Body of pancreas (tissue), 4 donors: Measurements from ENCODE around the gene LGR6. TPM values are rescaled to one million over a fixed set of nuclear protein-coding genes. Genes with fewer than 3 reads are reported as not detected.

ENCODE experiments used
- ATAC-seq: fragments of 150-250 bp; one replicate; pipeline ENCODE4 v1.9.1; 2016
- DNase-seq, 4 donors: peaks; one replicate each; pipeline ENCODE4 v3.0.0-alpha.2; 2019
- H3K27ac ChIP-seq, 4 donors: fragments of 200-600 bp; sonication (generic); 1 replicate in 3 of 4; 2 replicates in 1 of 4; pipeline versions ENCODE4 v1.5.1 to v1.6.1; 2016 to 2019; ENCODE audit warnings: mild to moderate bottlenecking in 1 of 4, mixed read lengths in 1 of 4, moderate library complexity in 1 of 4
- H3K27me3 ChIP-seq, 2 donors: fragments of 200-600 bp; sonication (generic); one replicate each; pipeline ENCODE4 v1.6.0; 2016; ENCODE audit warnings: mild to moderate bottlenecking in 1 of 2
- H3K36me3 ChIP-seq, 2 donors: fragments of 200-600 bp; sonication (generic); replicated peaks in 1 of 2; 2 replicates each; pipeline ENCODE4 v1.5.1; 2016; ENCODE audit warnings: low read depth in 2 of 2; ENCODE audit not compliant: insufficient read depth in 1 of 2
- H3K4me1 ChIP-seq: fragments of 200-600 bp; sonication (generic); one replicate; pipeline ENCODE4 v1.6.0; 2016
- H3K4me3 ChIP-seq, 2 donors: fragments of 200-600 bp; sonication (generic); 1 replicate in 1 of 2; 2 replicates in 1 of 2; pipeline ENCODE4 v1.5.1; 2016 to 2019
- H3K9me3 ChIP-seq, 3 donors: fragments of 200-600 bp; sonication (generic); 1 replicate in 2 of 3; 2 replicates in 1 of 3; pipeline ENCODE4 v1.5.1; 2016
- POLR2A ChIP-seq, 3 donors: fragments of 450-650 bp; IDR thresholded peaks; one replicate each; pipeline ENCODE4 v1.6.1; 2016; ENCODE audit warnings: antibody characterized with exemption in 3 of 3, mild to moderate bottlenecking in 2 of 3
- WGBS, 2 donors: methylation state at CpG; one replicate each; pipeline ENCODE4 v1.1.5; 2017; 5-methylcytosine and 5-hydroxymethylcytosine counted together
- intact Hi-C: fragments of 100-400 bp; cut with DNase I; formaldehyde crosslinking; loops from one replicate; pipeline ENCODE4 v1.15.1; 2023
- total RNA-seq, 2 donors: library from RNA; depleted of rRNA; stranded (reverse); fragments of >200 nt; gene quantifications; one replicate each; pipeline ENCODE4 v1.1.0, GENCODE V29; 2016
- TF ChIP-seq, protein P1 (sequence below), 7 experiments: fragments of 450-650 bp in 4 of 7; fragments of 200-600 bp in 3 of 7; sonication (generic) in 3 of 7; IDR thresholded peaks; one replicate each; pipeline ENCODE4 v1.5.1; 2016 to 2019; ENCODE audit warnings: antibody characterized with exemption in 7 of 7

LGR6 gene
- total RNA-seq, 2 donors from 2014 or later = 0.52 TPM; not detected in 1

DNA sequence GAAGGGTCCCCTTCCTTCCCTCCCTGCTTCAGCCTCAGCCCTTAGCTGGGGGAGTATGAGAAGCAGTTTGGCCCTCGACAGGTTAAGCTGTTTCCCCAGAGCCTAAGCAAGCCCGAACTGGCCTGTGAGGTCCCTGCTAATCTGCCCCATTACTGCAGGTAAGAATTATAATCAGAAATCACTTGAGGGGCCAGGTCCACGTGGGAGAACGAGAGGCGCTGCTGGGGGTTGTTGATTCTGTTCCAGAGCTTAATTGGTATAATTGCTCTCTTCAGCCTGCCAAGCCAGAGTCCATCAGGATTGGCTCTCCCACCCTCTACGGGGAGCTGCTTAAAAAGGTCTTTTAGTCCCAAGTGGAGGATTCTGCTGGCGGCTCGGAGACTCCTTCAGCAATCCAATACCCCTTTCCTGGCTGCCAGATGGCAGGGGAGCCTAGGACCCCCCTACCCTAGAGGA lies 77.3 kb downstream of the LGR6 start:
- 32 to 37% methylated on average over 7 to 8 of the region's 8 CpGs for WGBS, 2 donors
- H3K4me1 ChIP-seq = no peaks in the 10 kb centered on the region
- H3K27ac ChIP-seq = no peak overlapping the region
- no peaks in the 10 kb centered on the region for H3K27me3 ChIP-seq
- intact Hi-C loops = no loop called here
- TF ChIP-seq, protein P1, sequence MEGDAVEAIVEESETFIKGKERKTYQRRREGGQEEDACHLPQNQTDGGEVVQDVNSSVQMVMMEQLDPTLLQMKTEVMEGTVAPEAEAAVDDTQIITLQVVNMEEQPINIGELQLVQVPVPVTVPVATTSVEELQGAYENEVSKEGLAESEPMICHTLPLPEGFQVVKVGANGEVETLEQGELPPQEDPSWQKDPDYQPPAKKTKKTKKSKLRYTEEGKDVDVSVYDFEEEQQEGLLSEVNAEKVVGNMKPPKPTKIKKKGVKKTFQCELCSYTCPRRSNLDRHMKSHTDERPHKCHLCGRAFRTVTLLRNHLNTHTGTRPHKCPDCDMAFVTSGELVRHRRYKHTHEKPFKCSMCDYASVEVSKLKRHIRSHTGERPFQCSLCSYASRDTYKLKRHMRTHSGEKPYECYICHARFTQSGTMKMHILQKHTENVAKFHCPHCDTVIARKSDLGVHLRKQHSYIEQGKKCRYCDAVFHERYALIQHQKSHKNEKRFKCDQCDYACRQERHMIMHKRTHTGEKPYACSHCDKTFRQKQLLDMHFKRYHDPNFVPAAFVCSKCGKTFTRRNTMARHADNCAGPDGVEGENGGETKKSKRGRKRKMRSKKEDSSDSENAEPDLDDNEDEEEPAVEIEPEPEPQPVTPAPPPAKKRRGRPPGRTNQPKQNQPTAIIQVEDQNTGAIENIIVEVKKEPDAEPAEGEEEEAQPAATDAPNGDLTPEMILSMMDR (IDR thresholded peaks at IDR 0.05) = no peak
- TF ChIP-seq POLR2A (IDR thresholded peaks at IDR 0.05) = no peak
- DNase-seq (no peak), ATAC-seq (no peak)
- no peaks in the 10 kb centered on the region for H3K9me3 ChIP-seq
- H3K4me3 ChIP-seq = no peak overlapping the region
- no peaks in the 10 kb centered on the region for H3K36me3 ChIP-seq

DNA sequence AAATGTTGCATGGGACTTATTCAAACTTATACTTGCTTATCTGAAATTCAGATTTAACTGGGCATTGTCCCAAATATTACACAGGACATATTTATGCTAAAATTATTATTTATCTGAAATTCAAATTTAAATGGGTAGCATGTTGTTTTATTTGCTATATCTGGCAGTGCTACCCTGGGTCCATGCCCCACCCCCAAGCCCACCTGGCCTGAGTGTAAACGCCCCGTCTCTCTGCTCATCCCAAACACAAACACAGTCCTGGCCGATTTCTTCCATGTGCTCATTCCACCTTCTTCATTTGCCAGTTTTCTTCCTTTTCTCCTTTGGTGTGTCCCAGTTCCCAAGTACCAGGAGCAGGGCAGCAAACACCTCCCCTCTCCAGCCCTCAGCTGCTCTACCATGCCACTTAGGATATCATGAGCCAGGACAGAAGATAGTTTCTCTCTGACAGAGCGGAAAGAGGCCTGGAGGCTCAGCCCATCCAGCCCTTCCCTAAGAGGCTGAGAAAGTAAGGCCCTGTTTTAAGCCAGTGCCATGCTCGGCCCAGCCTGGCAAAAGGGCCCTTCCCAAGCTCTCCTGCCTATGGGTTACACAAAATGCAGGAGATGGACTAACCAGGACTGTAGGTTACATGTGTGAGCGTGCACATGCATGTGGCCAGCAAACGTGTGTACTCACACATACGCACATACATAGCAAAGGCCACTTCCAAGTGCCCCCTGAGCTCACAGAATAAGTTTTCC lies 78.7 kb downstream of the LGR6 start:
- DNase-seq (no peak), ATAC-seq (no peak)
- Histone ChIP-seq H3K36me3 (no peaks in the 10 kb centered on the region), H3K4me1 (no peaks in the 10 kb centered on the region), H3K9me3 (no peaks in the 10 kb centered on the region), H3K27me3 (no peaks in the 10 kb centered on the region), H3K27ac (no peak overlapping the region), H3K4me3 (no peak overlapping the region)
- TF ChIP-seq, protein P1 (IDR thresholded peaks at IDR 0.05) = no peak
- no peak for TF ChIP-seq POLR2A (IDR thresholded peaks at IDR 0.05)
- intact Hi-C loops = no loop called here
- WGBS, 2 donors = 73 to 76% methylated on average over 8 of the region's 8 CpGs

DNA sequence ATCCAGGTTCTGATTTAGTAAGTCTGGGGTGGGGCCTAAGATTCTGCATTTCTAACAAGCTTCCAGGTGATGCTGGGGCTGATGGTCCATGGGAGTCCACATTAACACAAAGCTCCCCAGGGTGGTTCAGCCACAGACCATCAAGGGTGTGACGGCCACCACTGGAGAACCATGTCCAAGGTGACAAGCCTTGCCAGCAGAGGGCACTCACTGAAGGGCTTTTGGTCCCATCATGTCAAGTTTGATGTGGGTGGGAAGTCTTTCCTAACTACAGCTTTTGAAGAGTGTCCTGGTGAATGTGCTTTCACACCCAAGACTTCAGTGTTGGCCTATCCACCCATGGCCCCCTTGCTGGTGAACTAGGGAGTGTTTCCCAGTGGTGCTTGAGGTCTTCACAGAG lies 81.0 kb downstream of the LGR6 start:
- no peaks in the 10 kb centered on the region for H3K4me1 ChIP-seq
- DNase-seq (peak in 1 of 4 donors; percentile 21), ATAC-seq (no peak)
- TF ChIP-seq, protein P1 (IDR thresholded peaks at IDR 0.05) = peak in 3 of 7 experiments; percentile 10 to 26 (median 16)
- no peak for TF ChIP-seq POLR2A (IDR thresholded peaks at IDR 0.05)
- H3K27me3 ChIP-seq = no peaks in the 10 kb centered on the region
- no peaks in the 10 kb centered on the region for H3K36me3 ChIP-seq
- H3K27ac ChIP-seq = no peak overlapping the region
- H3K9me3 ChIP-seq = no peaks in the 10 kb centered on the region
- intact Hi-C loops = no loop called here
- WGBS, 2 donors = 36% methylated on average over 1 of the region's 1 CpG; no CpG with 5 or more reads in 1 of the 2 donors
- no peak overlapping the region for H3K4me3 ChIP-seq

DNA sequence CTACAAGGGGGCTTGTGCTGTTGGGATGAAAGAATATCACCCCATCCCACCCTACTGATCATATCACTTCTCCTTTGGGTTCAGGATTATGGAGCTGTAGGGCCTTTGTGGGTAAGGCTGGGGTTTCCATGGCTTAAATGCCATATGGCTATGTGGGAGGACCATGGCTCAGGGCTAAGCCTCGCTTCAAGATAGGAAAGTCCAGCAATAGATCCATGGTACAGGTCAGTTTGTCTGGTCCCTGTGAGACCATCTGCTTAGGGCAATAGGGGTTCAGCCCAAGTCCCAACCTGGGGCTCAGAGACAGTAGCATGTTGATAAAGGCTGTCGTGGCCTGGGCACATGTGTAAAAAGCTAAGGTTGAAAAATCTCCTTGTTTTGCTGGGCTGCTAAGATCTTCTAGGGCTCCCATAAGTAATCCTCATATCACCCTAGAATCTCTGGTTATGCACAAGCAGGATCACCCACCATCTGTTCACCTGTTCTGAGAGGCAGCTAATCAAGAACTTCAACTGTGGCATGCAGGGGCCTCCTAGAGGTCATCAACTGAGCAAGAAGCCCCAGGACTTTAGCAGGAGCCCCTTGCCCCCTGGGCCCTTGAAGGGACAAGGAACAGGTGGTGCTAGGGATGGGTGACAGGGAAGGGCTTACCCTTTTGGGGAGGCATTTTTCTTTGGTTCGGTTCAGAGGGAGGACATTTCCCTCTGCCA lies 81.6 kb downstream of the LGR6 start:
- Histone ChIP-seq H3K4me1 (no peaks in the 10 kb centered on the region), H3K27ac (no peak overlapping the region), H3K9me3 (no peaks in the 10 kb centered on the region), H3K36me3 (no peaks in the 10 kb centered on the region), H3K4me3 (no peak overlapping the region), H3K27me3 (no peaks in the 10 kb centered on the region)
- no peak for ATAC-seq
- TF ChIP-seq POLR2A (IDR thresholded peaks at IDR 0.05) = no peak
- TF ChIP-seq, protein P1 (IDR thresholded peaks at IDR 0.05) = no peak
- 96% methylated on average over 2 to 3 of the region's 3 CpGs for WGBS, 2 donors
- intact Hi-C loops = no loop called here
- no peak for DNase-seq
